DMS153 treated with DMSO at 0.1 percent for 48 hours (cell line): Measurements from ENCODE around the gene LGALS14.

Source experiments
- DNase-seq: peaks from one replicate; lab custom pipeline; 2025; ENCODE audit not compliant: unreplicated experiment; lab: John Stamatoyannopoulos, UW

The LGALS14 gene

GRCh38 chr19:39745643-39746042 is 41.4 kb downstream of the LGALS14 start:
- no peak for DNase-seq

- DNase-seq: no peak
Measured at GRCh38 chr19:39746836-39747529, 42.7 kb downstream of the LGALS14 start.

GRCh38 chr19:39749981-39750380 is 45.7 kb downstream of the LGALS14 start:
- DNase-seq: no peak

- no peak for DNase-seq
Measured at GRCh38 chr19:39752390-39752789, 48.1 kb downstream of the LGALS14 start.

GRCh38 chr19:39752795-39753194 is 48.5 kb downstream of the LGALS14 start:
- no peak for DNase-seq

- no peak for DNase-seq
Measured at GRCh38 chr19:39754544-39754943, 50.3 kb downstream of the LGALS14 start.

- DNase-seq: no peak
Measured at GRCh38 chr19:39754971-39755370, 50.7 kb downstream of the LGALS14 start.
